ENCODE data around the gene D2HGDH. TPM values are rescaled to one million over a fixed set of nuclear protein-coding genes. Genes with fewer than 3 reads are reported as not detected.
"Not testable (repeated sequence)": the region's sequence is repeated elsewhere in the genome, so short reads cannot be mapped to it uniquely, and the experiment has no call there.

Gene D2HGDH
- total RNA-seq, 4 donors from 2014 or later: 15.9 to 39.6 (median 20.3) TPM

DNA sequence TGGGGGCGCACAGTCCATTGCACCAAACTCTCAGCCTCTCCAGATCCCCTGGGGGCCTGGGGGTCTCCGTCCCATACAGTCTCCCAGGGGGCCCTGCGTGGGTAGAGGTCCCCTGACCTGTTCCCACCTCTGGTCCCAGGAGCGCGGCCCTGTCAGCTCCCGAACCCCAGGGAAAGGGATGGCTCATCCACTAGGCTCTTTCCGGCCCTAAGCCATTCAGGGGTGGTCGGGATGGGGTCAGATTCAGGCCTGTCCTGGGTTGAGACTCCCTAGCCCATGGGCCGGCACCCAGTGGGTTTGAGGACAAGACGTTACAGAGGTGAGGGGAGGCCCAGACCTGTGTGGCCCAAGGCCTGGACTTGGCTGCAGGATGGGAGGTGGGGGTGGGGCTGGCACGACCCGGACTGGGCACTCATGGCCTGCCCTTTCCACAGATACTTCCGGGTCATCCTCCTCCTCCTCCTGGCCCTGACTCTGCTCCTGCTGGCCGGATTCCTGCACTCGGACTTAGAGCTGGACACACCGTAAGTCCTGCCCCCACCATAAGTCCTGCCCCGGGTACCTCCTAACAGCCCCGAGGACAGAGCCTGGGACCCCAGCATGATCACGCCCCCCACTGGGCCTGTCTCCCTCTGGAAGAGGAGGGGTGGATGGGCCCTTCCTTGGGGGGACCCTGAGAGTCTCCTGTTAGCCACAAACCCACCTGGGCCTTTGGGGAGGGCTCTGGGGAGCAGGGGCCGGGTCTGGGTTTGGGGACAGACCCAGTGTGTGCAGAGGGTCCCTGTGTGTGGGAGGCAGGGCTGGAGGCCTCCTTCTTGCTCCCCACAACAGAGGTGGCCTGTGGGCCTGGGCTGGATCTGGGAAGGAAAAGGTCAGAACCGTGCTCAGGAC lies 64.4 kb downstream of the D2HGDH start:
- Histone ChIP-seq H3K27ac (no peak overlapping the region), H3K9me3 (no peaks in the 10 kb centered on the region), H3K4me3 (no peak overlapping the region), H3K4me1 (peaks cover 0 to 5% of the 10 kb centered on the region in 2 donors), H3K36me3 (no peaks in the 10 kb centered on the region), H3K27me3 (peaks cover 0 to 4% (median 4%) of the 10 kb centered on the region in 3 donors)
- intact Hi-C loops (cut with DNase I; ENCODE audit: low total_unique reads) (no loop called here), in situ Hi-C loops (cut with MboI; ENCODE audit: low sequenced_read_pairs in 4 of 4) (no loop called here)
- TF ChIP-seq, protein P1, sequence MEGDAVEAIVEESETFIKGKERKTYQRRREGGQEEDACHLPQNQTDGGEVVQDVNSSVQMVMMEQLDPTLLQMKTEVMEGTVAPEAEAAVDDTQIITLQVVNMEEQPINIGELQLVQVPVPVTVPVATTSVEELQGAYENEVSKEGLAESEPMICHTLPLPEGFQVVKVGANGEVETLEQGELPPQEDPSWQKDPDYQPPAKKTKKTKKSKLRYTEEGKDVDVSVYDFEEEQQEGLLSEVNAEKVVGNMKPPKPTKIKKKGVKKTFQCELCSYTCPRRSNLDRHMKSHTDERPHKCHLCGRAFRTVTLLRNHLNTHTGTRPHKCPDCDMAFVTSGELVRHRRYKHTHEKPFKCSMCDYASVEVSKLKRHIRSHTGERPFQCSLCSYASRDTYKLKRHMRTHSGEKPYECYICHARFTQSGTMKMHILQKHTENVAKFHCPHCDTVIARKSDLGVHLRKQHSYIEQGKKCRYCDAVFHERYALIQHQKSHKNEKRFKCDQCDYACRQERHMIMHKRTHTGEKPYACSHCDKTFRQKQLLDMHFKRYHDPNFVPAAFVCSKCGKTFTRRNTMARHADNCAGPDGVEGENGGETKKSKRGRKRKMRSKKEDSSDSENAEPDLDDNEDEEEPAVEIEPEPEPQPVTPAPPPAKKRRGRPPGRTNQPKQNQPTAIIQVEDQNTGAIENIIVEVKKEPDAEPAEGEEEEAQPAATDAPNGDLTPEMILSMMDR (IDR thresholded peaks at IDR 0.05 in 4 of 5, conservative IDR thresholded peaks at IDR 0.05 in 1 of 5): no peak
- TF ChIP-seq POLR2A (IDR thresholded peaks at IDR 0.05): no peak
- no peak for ATAC-seq
- no peak for DNase-seq

DNA sequence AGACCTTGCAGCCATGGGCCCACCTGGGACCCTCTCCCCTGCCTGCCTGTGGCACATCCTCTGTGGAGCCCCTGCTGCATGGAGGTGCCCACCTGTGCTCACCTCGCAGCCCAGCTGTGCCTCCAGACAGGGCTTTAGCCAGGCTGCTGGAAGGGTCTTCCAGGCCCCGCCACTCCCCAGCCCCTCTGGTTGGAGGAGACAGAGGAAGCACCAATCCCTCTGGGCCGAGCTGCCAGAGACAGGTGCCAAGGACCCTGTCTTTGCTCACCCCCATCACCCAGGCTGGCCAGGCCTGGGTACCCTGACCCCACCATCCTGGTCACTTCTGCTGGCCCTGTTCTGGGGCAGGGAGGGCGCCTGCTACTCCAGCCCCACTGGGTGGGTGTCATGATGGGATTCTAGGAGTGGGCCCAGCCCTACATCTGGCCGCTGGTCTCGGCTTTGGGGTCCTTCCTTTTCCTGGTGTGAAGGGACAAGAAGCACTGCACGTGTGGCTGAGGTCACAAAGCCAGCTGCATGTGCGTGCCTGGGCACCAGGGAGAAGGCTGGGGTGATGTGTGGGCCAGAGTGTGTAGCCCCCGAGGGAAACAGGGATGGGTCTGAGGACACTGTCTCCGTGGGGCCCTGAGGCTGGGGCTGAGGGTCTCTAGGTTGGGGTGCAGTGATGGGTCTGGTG lies 65.2 kb downstream of the D2HGDH start:
- DNase-seq: no peak
- intact Hi-C loops (cut with DNase I; ENCODE audit: low total_unique reads): no loop called here

DNA sequence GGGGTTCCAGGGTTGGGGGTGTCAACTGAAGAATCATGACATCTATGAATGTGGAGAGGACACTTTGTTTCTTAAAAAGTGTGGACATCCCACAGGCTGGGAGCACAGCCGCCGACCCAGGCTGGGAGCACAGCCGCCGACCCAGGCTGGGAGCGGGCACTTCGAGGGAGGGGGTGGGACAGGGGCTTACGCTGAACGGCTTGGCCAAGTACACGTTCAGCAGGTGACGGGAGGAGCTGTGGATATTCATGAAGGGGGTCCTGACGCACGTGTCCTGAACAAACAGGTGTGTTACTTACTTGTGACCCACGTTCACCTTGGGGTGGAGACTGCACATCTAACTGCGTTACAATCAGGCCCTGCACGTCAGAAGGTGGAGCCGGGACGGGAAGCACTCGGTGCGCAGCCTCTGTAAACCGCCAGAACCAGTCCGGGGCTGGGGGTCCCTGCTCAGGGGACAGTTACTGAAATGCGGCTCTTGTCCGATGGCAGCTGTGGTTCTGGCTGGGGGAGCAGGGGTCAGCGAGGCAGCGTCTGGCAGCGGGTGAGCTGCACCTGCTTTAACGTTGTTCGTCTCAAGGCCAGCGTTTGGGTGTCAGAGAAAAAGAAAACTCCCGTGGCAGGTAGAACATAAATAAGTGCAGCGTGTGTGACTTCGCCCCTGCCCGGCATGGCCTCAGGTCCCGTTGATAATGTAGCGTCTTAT lies 65.9 kb downstream of the D2HGDH start:
- H3K27me3 ChIP-seq; H3K27ac ChIP-seq; ATAC-seq; DNase-seq; intact Hi-C loops (cut with DNase I; ENCODE audit: low total_unique reads); H3K4me3 ChIP-seq; H3K9me3 ChIP-seq; H3K36me3 ChIP-seq; in situ Hi-C loops (cut with MboI; ENCODE audit: low sequenced_read_pairs in 4 of 4): not testable (repeated sequence)
- peaks cover 7 to 13% of the 10 kb centered on the region in 2 donors for H3K4me1 ChIP-seq

More for the DNA sequence above, 65.2 kb downstream of the D2HGDH start:
- no peak overlapping the region for H3K4me3 ChIP-seq
- H3K27me3 ChIP-seq: peaks cover 0 to 9% (median 8%) of the 10 kb centered on the region in 3 donors
- no peaks in the 10 kb centered on the region for H3K36me3 ChIP-seq
- TF ChIP-seq POLR2A (IDR thresholded peaks at IDR 0.05): no peak
- TF ChIP-seq, protein P1 (IDR thresholded peaks at IDR 0.05 in 4 of 5, conservative IDR thresholded peaks at IDR 0.05 in 1 of 5): no peak
- no peak overlapping the region for H3K27ac ChIP-seq
- in situ Hi-C loops (cut with MboI; ENCODE audit: low sequenced_read_pairs in 4 of 4): no loop called here
- no peaks in the 10 kb centered on the region for H3K9me3 ChIP-seq
- ATAC-seq: no peak
- peaks cover 6 to 13% of the 10 kb centered on the region in 2 donors for H3K4me1 ChIP-seq

DNA sequence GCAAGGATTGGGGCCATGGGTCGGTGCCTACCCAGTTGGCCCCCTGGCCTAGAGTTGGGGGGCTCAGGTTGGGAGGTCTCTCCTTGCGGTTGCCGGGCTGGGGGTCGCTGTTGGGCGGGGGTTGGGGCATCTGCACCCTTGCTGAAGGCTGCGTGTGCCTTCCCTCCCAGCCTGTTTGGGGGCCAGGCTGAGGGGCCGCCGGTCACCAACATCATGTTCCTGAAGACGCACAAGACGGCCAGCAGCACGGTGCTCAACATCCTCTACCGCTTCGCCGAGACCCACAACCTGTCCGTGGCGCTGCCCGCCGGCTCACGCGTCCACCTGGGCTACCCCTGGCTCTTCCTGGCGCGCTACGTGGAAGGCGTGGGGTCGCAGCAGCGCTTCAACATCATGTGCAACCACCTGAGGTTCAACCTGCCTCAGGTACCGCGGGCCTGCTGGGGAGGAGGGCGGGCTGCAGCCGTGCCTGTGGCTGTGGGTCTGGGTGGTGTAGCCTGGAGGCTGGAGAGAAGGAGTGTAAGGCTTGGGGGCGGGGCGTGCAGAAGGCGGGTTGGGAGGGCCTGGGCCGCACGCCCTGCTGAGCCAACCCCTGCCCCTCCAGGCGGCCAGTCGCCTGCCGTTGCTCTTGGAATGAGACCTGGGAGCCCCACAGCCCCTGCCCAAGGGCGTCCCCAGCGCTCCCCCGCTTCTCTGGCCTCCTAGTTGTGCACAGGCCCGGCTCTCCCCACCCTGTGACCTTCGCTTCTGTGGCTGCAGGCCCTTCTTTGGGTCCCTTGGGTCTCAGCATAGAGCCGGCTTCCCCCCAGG lies 67.4 kb downstream of the D2HGDH start:
- intact Hi-C loops (cut with DNase I; ENCODE audit: low total_unique reads) (no loop called here), in situ Hi-C loops (cut with MboI; ENCODE audit: low sequenced_read_pairs in 4 of 4) (no loop called here)
- no peak overlapping the region for H3K27ac ChIP-seq
- peak in 1 of 2 donors; percentile 12 for DNase-seq
- H3K36me3 ChIP-seq: no peaks in the 10 kb centered on the region
- H3K4me3 ChIP-seq: no peak overlapping the region
- no peak for ATAC-seq
- H3K9me3 ChIP-seq: no peaks in the 10 kb centered on the region
- peaks cover 7 to 13% of the 10 kb centered on the region in 2 donors for H3K4me1 ChIP-seq
- peaks cover 0 to 10% (median 8%) of the 10 kb centered on the region in 3 donors for H3K27me3 ChIP-seq
- TF ChIP-seq, protein P1 (IDR thresholded peaks at IDR 0.05 in 4 of 5, conservative IDR thresholded peaks at IDR 0.05 in 1 of 5): no peak
- TF ChIP-seq POLR2A (IDR thresholded peaks at IDR 0.05): no peak
